HEK293T (cell line): ENCODE data around the gene CDT1.

Experiments used
- CTCF ChIA-PET: fragments of 350-600 bp; formaldehyde crosslinking; extraction: SDS; loops from one replicate; lab custom pipeline; 2021; ENCODE audit warnings: antibody characterized with exemption, inconsistent platforms; lab: Yijun Ruan, JAX
- POLR2A ChIA-PET: fragments of 350-600 bp; formaldehyde crosslinking; extraction: SDS; loops from one replicate; lab custom pipeline; 2020; ENCODE audit warnings: antibody characterized with exemption, inconsistent platforms; lab: Yijun Ruan, JAX
- DNase-seq: peaks from one replicate; pipeline ENCODE4 v3.0.0; 2012; ENCODE audit warnings: mixed read lengths; ENCODE audit errors: extremely low spot score
- ARNT ChIP-seq: fragments of 450-650 bp; IDR thresholded peaks from 2 replicates; pipeline ENCODE4 v1.6.1; 2017; ENCODE audit warnings: mild to moderate bottlenecking
- BHLHE40 ChIP-seq: fragments of 450-650 bp; IDR thresholded peaks from 2 replicates; pipeline ENCODE4 v1.6.1; 2016; ENCODE audit warnings: mild to moderate bottlenecking, moderate library complexity, borderline replicate concordance
- CTBP1 ChIP-seq: fragments of 450-650 bp; IDR thresholded peaks from 2 replicates; pipeline ENCODE4 v1.6.1; 2016; ENCODE audit warnings: borderline replicate concordance
- ELF4 ChIP-seq: fragments of 450-650 bp; IDR thresholded peaks from 2 replicates; pipeline ENCODE4 v1.6.1; 2017; ENCODE audit warnings: antibody characterized with exemption
- FOXA1 ChIP-seq: fragments of 450-650 bp; IDR thresholded peaks from 2 replicates; pipeline ENCODE4 v1.6.1; 2016; ENCODE audit warnings: mild to moderate bottlenecking
- FOXK2 ChIP-seq: fragments of 450-650 bp; IDR thresholded peaks from 2 replicates; pipeline ENCODE4 v1.6.1; 2016; ENCODE audit warnings: mild to moderate bottlenecking
- FOXM1 ChIP-seq: fragments of 450-650 bp; IDR thresholded peaks from 2 replicates; pipeline ENCODE4 v1.6.1; 2017; ENCODE audit warnings: mild to moderate bottlenecking, borderline replicate concordance
- HDGF ChIP-seq: fragments of 450-650 bp; IDR thresholded peaks from 2 replicates; pipeline ENCODE4 v1.6.1; 2017; ENCODE audit warnings: antibody characterized with exemption, borderline replicate concordance
- L3MBTL2 ChIP-seq: fragments of 450-650 bp; conservative IDR thresholded peaks from 2 replicates; pipeline ENCODE4 v1.6.1; 2016; ENCODE audit warnings: mild to moderate bottlenecking
- LEF1 ChIP-seq: fragments of 450-650 bp; IDR thresholded peaks from 2 replicates; pipeline ENCODE4 v1.6.1; 2017; ENCODE audit warnings: mild to moderate bottlenecking, borderline replicate concordance
- NFRKB ChIP-seq: fragments of 450-650 bp; IDR thresholded peaks from 2 replicates; pipeline ENCODE4 v1.6.1; 2016; ENCODE audit warnings: mild to moderate bottlenecking, moderate library complexity
- SP1 ChIP-seq: fragments of 450-650 bp; IDR thresholded peaks from 2 replicates; pipeline ENCODE4 v1.6.1; 2017
- SUZ12 ChIP-seq: fragments of 450-650 bp; IDR thresholded peaks from 2 replicates; pipeline ENCODE4 v1.6.1; 2016; ENCODE audit warnings: mild to moderate bottlenecking
- TARDBP ChIP-seq: fragments of 450-650 bp; IDR thresholded peaks from 2 replicates; pipeline ENCODE4 v1.6.1; 2016
- ZNF384 ChIP-seq: fragments of 450-650 bp; IDR thresholded peaks from 2 replicates; pipeline ENCODE4 v1.6.1; 2016
- TF ChIP-seq, protein P1 (sequence below): fragments of 450-650 bp; IDR thresholded peaks from 2 replicates; pipeline ENCODE4 v1.6.1; 2016

The CDT1 gene

DNA sequence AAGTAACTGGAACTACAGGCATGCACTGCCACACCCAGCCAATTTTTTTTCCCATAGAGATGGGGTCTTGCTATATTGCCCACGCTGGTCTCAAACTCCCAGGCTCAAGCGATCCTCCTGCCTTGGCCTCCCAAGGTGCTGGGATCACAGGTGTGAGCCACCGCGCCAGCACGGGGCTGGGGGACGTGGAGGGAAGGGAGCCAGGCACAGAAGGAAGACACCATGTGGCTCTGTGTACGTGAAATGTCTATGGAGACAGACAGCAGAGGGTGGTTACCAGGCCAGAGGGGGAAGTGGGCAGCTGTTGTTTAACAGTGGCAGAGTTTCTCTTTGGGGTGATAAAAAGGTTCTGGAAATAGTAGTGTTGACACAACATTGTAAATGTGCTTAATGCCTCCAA, 14.0 kb upstream of the CDT1 start:
- ChIA-PET POLR2A (interaction anchor here (1.4 kb wide), 1 partner anchor 13 kb away, joined by 3 read pairs; no protein-coding TSS in a partner anchor), CTCF (no interaction called here)
- DNase-seq, result no peak
- TF ChIP-seq SP1 (no peak), L3MBTL2 (no peak), SUZ12 (no peak), ELF4 (no peak), FOXA1 (no peak), NFRKB (no peak), ARNT (no peak), ZNF384 (no peak), FOXM1 (no peak), TARDBP (no peak), CTBP1 (no peak)
- TF ChIP-seq, protein P1, sequence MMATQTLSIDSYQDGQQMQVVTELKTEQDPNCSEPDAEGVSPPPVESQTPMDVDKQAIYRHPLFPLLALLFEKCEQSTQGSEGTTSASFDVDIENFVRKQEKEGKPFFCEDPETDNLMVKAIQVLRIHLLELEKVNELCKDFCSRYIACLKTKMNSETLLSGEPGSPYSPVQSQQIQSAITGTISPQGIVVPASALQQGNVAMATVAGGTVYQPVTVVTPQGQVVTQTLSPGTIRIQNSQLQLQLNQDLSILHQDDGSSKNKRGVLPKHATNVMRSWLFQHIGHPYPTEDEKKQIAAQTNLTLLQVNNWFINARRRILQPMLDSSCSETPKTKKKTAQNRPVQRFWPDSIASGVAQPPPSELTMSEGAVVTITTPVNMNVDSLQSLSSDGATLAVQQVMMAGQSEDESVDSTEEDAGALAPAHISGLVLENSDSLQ, result no peak

DNA sequence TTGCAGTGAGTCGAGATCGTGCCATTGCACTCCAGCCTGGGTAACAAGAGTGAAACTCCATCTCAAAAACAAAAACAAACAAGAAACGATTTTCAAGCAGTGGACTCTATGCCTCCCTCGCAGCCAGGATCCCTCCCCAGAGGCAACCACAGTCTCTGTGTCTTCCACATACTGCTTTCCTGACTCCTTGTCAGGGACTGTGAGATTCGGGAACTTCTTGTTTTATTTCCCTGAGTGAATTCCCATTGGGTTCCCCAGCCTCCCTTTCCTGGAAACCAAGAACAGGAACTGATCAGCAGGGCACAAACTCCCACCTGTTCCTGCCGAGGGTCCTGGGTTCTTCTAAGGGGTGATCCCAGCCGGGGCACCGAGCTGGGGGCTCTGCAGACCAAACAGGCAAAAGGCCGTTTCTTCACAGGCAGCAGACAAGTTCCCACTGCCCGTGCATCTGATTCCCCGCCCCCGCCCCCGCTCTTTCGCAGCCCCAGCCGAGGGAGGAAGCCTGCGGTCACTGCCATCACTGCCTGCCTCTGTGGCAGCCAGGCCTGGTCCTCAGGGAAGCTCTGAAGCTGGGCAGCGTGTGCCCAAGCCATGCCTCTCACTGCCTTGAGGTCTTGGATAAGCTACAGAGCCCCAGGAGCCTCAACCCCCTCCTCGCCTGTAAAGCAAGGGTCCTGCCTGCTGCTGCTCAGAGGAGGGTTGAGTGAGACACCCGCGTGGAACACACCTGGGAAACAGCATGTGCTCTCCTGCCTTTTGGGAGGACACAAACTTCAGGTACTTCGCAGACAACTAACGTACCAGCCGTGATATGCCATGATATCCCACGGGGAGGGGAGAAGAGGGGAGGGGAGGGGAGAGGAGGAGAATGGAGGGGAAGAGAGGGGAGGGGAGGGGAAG, 13.0 kb upstream of the CDT1 start:
- no peak for TF ChIP-seq CTBP1
- no peak for TF ChIP-seq FOXA1
- TF ChIP-seq NFRKB, result no peak
- no peak for TF ChIP-seq FOXK2
- no peak for TF ChIP-seq L3MBTL2
- no peak for TF ChIP-seq ARNT
- TF ChIP-seq SP1, result no peak
- no peak for TF ChIP-seq BHLHE40
- TF ChIP-seq SUZ12, result no peak
- TF ChIP-seq ELF4, result no peak
- TF ChIP-seq TARDBP, result no peak
- ChIA-PET CTCF (no interaction called here), POLR2A (interaction anchor here (1.4 kb wide), 1 partner anchor 12 kb away, joined by 3 read pairs; no protein-coding TSS in a partner anchor)
- no peak for DNase-seq

DNA sequence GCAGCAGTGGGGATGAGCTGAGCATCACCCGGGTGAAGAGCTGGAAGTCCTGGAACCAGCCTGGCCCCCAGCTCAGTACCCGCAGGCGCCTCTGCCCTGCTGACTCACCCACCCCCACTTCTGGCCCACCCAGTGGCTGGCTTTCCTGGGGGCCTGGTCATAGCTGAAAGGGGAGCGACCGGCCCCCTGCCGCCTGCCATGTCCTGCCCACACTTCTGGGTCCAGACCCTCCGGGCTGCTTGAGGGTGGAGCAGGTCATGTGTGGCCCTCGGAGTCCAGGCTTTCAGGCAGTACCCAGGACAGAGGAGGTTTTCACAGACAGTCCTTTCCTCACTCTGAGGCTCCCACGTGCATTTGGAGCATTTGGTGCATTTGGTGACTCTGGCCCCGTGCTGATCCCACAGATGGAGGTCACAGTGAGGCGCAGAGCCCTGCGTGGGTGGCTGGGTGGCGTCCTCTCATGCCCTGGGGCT, 11.5 kb upstream of the CDT1 start:
- POLR2A ChIA-PET, result interaction anchor here (1.0 to 2.4 kb wide), 4 partner anchors 9 to 159 kb away, joined by 3 to 6 read pairs (median 4); no protein-coding TSS in a partner anchor
- CTCF ChIA-PET, result interaction anchor here (0.6 kb wide), 1 partner anchor 45 kb away, joined by 3 read pairs; no protein-coding TSS in a partner anchor
- no peak for DNase-seq
- no peak for TF ChIP-seq SUZ12
- TF ChIP-seq ZNF384, result no peak
- no peak for TF ChIP-seq ELF4
- TF ChIP-seq L3MBTL2, result no peak

DNA sequence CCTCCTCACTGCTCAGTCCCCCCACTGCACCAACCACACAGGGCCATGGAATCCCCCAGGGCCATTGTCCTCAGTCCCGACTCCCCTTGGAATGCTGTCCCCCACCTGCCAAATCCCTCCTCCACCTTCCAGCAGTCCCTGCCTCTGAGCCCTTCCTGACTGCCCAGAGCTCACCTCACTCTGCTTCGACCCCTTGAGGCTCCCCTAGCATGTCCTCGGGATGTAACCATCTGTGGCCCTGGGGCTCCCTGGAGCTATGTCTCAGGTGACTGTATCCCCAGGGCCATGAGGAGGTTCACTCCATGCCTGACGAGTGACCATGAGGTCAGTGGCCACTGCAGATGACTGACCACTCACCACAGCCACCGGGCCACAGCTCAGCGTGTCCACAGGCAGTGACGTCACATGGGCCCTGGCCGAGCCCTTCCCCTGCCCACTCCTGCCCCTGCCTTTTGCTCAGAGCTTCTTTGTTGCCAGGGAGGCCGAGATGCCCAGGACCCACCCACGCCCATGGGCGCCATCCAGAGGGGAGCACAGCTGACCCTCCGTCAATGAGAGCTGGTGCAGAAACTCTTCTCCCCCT, 10.8 kb upstream of the CDT1 start:
- CTCF ChIA-PET, result interaction anchor here (0.6 kb wide), 1 partner anchor 45 kb away, joined by 3 read pairs; no protein-coding TSS in a partner anchor

DNA sequence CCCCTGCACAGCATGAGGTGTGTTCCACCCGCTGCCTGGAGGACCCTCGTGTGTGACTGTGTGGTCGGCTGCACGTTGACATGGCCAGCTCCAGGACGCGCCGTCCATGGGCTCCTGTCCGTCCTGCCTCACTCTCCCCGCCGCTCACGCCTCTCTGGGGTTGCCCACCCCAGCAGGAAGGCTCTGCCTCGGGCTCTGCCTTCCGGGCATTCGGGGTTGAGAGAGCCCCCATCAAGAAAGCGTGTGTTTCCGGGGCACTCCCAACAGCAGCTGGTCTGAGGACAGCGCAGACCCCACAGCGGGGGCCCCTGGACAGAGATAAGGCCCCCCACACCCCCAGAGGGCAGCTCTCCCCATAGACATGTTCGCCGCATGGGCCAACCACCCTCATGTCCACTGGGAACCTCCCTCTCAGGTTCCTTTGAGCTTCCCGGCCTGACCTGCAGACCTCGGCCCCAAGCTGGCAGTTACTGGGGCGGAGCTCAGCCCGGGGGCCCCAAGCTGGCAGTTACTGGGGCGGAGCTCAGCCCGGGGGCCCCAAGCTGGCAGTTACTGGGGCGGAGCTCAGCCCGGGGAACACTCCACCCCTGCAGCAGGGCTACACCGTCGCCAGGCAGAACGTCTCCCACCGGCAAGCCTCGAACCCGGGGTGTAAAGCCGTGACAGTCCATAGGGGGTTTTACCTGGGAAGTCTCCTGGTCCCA, 10.2 kb upstream of the CDT1 start:
- no peak for DNase-seq
- POLR2A ChIA-PET, result interaction anchor here (0.9 to 2.4 kb wide), 5 partner anchors 8 to 56 kb away, joined by 3 to 6 read pairs (median 4); no protein-coding TSS in a partner anchor
- CTCF ChIA-PET, result no interaction called here
- TF ChIP-seq, protein P1, result no peak
- TF ChIP-seq FOXM1, result no peak
- no peak for TF ChIP-seq SUZ12
- no peak for TF ChIP-seq CTBP1
- no peak for TF ChIP-seq FOXK2
- TF ChIP-seq LEF1, result no peak
- no peak for TF ChIP-seq NFRKB
- TF ChIP-seq HDGF, result no peak
- no peak for TF ChIP-seq SP1
- no peak for TF ChIP-seq ARNT
- TF ChIP-seq L3MBTL2, result no peak
- no peak for TF ChIP-seq BHLHE40
- TF ChIP-seq FOXA1, result no peak
- no peak for TF ChIP-seq ELF4
- no peak for TF ChIP-seq TARDBP
- no peak for TF ChIP-seq ZNF384

More for the DNA sequence above, 10.8 kb upstream of the CDT1 start:
- no peak for DNase-seq
- TF ChIP-seq SP1 (no peak), TARDBP (no peak), ELF4 (no peak), FOXK2 (no peak), HDGF (no peak), NFRKB (no peak), L3MBTL2 (no peak), SUZ12 (no peak), CTBP1 (no peak), ARNT (no peak), ZNF384 (no peak), LEF1 (no peak), BHLHE40 (no peak), FOXM1 (no peak), FOXA1 (no peak)
- TF ChIP-seq, protein P1, result no peak
- POLR2A ChIA-PET, result interaction anchor here (1.0 to 2.4 kb wide), 5 partner anchors 9 to 159 kb away, joined by 3 to 6 read pairs (median 4); no protein-coding TSS in a partner anchor
